HuH-7 (cell line): ENCODE data around the gene PRKAR2B.

ENCODE experiments used
- DNase-seq: peaks from one replicate; pipeline ENCODE4 v3.0.0; 2011; ENCODE audit warnings: low spot score

The PRKAR2B gene

GRCh38 chr7:107044347-107045194 is at the start of gene PRKAR2B:
Gene PRKAR2B, plus strand, starts transcription at chr7:107044705. Its CDS starts 203 bp downstream, at chr7:107044908.
- peak; percentile 87 for DNase-seq

GRCh38 chr7:106994833-106995232 is 49.7 kb upstream of the PRKAR2B start:
- no peak for DNase-seq

GRCh38 chr7:106997487-106998271 is 46.8 kb upstream of the PRKAR2B start:
- DNase-seq, result no peak

GRCh38 chr7:106999023-106999422 is 45.5 kb upstream of the PRKAR2B start:
- no peak for DNase-seq

GRCh38 chr7:107001490-107001889 is 43.0 kb upstream of the PRKAR2B start:
- DNase-seq, result no peak

- no peak for DNase-seq
These were observed 42.4 kb upstream of the PRKAR2B start for GRCh38 chr7:107002126-107002525.

GRCh38 chr7:107002529-107002998 is 41.9 kb upstream of the PRKAR2B start:
- DNase-seq, result no peak

- DNase-seq, result no peak
These were observed 37.3 kb upstream of the PRKAR2B start for GRCh38 chr7:107007007-107007891.

GRCh38 chr7:107007892-107008287 is 36.6 kb upstream of the PRKAR2B start:
- DNase-seq, result no peak

- no peak for DNase-seq
These were observed 34.7 kb upstream of the PRKAR2B start for GRCh38 chr7:107009846-107010203.

- no peak for DNase-seq
These were observed 31.8 kb upstream of the PRKAR2B start for GRCh38 chr7:107012691-107013090.

GRCh38 chr7:107014387-107015023 is 30.0 kb upstream of the PRKAR2B start:
- no peak for DNase-seq

- DNase-seq, result no peak
These were observed 28.2 kb upstream of the PRKAR2B start for GRCh38 chr7:107016312-107016711.

- no peak for DNase-seq
These were observed 26.4 kb upstream of the PRKAR2B start for GRCh38 chr7:107017965-107018719.

- DNase-seq, result no peak
These were observed 24.1 kb upstream of the PRKAR2B start for GRCh38 chr7:107020400-107020799.

GRCh38 chr7:107021600-107021999 is 22.9 kb upstream of the PRKAR2B start:
- DNase-seq, result no peak

- DNase-seq, result no peak
These were observed 20.9 kb upstream of the PRKAR2B start for GRCh38 chr7:107023522-107024151.

- DNase-seq, result no peak
These were observed 19.6 kb upstream of the PRKAR2B start for GRCh38 chr7:107024906-107025305.

- DNase-seq, result no peak
These were observed 18.9 kb upstream of the PRKAR2B start for GRCh38 chr7:107025449-107026103.

- DNase-seq, result no peak
These were observed 18.3 kb upstream of the PRKAR2B start for GRCh38 chr7:107026166-107026565.
